HG03439 (cell line): Measurements from ENCODE around the gene RBM11.

Source experiments
- ATAC-seq: cut with Tn5 transposase; IDR thresholded peaks from one replicate; pipeline ENCODE4 v1.9.1; 2021; ENCODE audit warnings: mild to moderate bottlenecking, moderate library complexity; ENCODE audit not compliant: unreplicated experiment

RBM11 gene

DNA sequence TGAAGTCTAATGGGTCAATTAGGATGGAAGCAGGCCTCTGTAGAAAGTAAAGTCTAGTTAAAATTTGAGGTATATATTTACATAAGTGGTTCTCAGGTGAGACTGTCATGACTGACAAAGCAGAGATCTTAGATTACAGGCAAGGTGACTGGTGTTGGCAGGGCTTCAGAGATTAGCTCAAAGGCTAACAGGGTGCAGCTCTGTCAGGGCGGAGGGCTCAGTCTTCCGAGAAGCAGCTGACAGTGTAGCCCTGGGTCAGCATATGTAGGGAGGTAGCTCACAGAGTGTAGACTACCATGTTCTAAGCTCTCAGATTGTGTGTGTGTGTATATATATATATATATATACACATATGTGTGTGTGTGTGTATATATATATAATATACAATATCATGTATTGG is 54.7 kb downstream of the RBM11 start:
- ATAC-seq: no peak

DNA sequence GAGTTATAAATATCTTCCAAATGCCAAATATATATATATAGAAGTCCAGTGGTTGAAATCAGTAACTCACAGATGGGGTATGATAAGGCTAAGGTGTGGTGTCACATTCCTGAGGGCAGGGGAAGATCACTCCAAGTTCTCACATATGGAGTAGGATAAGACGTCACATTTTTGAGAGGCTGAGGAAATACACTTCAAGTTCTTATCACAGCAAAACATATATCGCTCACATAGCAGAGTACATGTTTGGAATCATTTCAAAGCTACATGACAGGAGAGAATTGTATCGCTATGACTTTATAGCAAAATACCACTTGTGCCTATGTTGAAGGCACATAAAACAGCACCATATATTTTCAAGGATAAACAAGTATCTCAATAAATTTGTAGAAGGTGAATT is 55.1 kb downstream of the RBM11 start:
- no peak for ATAC-seq

DNA sequence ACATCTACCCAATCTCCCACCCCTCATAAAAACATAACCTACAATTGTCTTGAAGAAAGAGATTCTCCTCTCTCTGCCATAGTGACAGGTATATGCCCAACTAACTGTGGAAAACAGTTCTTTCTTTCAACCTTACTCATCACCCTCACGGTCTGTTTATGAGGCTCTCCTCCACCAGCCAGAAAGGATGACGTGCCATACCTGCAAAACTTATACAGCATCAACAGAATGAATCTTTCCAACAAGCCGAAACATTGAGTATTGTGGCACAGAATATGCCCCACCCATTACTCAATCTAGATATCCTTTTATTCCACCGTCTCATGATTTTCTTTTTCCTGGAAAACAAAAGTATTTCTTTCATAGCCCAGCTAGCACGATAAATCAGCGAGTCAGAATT is 55.7 kb downstream of the RBM11 start:
- ATAC-seq: no peak

- no peak for ATAC-seq
These were observed 58.0 kb downstream of the RBM11 start for GRCh38 chr21:14273736-14274538.

GRCh38 chr21:14275702-14276205 is 59.8 kb downstream of the RBM11 start:
- ATAC-seq: no peak
